SHP77 treated with DMSO at 0.1 percent for 48 hours (cell line): Measurements from ENCODE around the gene CCDC18.
"Not testable (repeated sequence)": the region's sequence is repeated elsewhere in the genome, so short reads cannot be mapped to it uniquely, and the experiment has no call there.

Experiments used
- DNase-seq: peaks from one replicate; lab custom pipeline; 2025; lab: John Stamatoyannopoulos, UW

The CCDC18 gene

DNA sequence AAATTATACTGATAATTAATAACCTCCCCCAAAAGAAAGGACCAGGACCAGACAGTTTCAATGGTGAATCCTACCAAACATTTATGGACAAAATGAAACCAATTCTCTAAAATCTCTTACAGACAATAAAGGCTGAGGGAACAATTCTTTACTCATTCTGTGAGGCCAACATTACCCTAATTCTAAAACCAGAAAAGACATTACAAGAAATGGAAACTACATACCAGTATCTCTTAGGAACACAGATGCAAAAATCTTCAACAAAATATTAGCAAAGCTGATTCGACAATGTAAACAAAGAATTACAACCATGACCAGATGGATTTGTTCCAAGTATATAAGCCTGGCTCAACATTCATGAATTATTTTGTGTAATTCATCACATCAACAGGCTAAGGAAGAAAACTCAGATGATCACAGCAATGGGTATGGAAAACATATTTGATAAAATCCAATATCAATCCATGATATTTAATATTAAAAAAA is 8.9 kb upstream of the CCDC18 start:
- no peak for DNase-seq

DNA sequence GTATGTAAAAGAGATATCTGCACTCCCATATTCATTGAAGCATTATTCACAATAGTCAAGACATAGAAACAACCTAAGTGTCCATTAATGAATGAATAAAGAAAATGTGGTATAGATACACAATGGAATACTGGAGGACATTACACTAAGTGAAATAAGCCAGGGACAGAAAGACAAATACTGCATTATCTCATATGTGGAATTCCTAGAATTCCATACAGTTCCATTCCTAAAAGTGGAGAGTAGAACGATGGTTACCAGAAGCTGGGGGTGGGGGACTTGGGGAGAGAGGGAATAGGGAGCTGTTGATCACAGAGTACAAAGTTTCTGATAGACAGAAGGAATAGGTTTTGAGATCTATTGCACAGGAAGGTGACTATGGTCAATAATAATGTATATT is 7.7 kb upstream of the CCDC18 start:
- DNase-seq: no peak

DNA sequence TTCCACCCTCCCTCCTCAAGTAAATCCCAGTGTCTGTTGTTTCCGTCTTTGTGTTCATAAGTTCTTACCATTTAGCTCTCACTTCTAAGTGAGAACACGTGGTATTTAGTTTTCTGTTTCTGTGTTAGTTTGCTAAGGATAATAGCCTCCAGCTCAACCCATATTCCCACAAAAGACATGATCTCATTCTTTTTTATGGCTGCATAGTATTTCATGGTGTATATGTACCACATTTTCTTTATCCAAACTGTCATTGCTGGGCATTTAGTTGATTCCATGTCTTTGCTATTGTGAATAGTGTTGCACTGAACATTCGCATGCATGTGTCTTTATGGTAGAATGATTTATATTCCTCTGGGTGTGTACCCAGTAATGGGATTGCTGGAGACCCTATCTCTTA is 5.9 kb upstream of the CCDC18 start:
- DNase-seq: not testable (repeated sequence)

DNA sequence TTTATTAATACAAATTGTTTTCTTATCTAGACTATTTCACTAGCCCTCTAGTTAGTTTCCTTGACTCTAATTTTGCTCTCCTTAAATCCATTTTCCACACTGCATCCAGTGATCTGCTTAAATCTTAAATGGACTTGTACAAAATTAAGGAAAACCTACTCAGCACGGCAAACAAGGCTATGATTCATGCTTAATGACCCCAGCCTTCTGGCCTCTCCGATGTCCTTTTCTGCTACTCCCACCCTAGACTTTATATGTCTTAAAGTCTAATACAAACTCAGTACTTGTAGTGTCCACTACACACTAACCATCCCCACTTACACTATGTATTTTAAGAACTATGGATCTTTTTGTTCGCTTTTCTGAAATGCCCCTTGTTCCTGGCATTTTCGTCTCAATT is 2.5 kb upstream of the CCDC18 start:
- DNase-seq: no peak

DNA sequence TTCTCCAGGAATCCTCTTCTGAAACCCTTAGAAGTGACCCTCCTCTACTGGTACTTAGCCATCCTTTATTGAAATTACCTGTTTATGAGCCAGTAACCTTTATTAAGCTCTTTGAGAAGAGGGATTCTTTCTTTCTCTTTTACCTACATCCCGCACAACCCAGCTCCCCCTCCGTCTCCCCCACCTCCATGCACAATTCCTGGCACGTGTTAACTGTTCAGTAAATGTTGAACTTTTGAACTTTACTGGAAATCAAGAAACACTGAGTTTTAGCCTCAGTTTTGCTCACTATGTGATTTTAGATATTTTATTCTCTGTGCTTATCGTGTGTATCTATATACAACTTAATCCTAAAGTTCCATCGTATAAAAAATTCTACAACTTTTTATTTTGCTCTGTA is 2.1 kb upstream of the CCDC18 start:
- no peak for DNase-seq

DNA sequence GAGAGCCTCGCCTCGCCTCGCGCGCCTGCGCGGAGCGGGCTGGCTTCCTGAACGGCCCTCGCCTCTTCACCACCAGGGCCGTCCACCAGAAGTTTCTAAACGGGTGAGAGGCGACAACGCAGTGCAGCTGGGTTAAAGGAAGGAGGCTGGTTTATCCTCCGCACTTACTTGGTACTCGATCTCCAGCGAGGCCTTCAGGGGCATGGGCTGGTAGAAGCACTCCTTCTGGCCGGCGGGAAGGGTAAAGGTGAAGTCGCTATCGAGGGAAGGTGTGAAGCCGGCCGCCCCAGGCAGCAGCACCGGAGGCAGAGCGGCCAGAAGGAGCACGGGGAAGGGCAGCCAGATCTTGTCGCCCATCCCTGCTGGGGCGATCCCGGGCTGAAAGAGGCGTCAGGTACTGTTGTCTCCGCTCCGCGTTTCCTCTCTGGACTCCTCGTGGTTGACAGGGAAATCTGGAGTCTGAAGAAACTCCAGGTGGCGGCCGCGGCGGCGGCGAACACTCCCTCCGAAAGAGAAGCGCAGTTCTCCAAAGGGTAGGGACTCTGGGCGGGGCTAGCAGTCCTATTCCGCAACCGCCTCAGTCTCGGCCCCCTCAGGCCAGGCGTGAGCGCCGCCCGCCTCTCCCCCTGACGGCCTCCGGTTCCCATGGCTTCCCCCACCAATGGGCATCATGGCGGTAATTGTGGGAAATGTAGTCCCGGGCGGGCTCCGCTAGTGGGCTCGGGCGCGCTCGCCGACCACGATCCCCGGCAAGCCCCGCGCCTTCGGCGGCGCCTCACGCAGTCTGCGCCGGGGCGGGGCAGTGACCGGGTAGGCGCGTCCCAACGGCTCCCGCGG is 420 bp upstream of the CCDC18 start, which contains the start of gene TMED5:
TSS of gene TMED5 (minus strand) at position 528 of the 837 bp plus-strand sequence. CDS start at position 357, 171 bp downstream.
- DNase-seq: peak; percentile 93

DNA sequence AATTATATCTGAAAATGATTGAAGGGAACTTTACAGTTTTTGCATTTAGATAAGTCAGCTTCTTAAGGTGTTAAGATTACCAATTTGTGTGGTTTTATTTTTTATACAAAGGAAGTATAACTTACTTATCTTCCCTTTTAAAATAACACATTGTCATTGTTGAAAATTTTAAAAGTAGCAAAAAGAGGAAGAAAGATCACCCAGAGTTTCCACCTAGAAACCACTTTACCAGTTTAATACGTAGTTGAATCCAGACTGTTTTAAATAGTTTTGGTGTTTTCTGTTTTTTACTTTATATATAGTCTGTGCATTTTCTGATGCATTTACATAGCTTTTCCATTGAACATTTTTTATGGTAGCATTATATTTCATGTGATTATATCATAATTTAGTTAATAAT is 6.1 kb downstream of the CCDC18 start:
- no peak for DNase-seq

DNA sequence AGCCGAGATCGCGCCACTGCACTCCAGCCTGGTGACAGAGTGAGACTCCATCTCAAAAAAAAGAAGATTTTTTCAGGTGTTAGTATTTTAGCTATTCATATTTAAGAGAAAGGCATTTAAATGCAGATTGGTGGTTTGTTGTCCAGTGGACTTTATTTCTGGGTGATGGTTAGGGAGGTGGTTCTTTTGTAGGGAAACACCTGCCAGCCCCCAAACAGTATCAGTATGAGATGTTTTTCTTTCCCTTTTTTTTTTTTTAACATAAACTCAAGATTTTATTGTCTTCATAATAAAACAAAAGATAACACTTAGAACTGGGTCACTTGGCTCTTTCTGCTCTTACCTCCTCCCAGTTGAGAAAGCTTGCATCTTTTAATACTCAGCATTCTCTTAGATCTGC is 9.9 kb downstream of the CCDC18 start:
- DNase-seq: no peak

DNA sequence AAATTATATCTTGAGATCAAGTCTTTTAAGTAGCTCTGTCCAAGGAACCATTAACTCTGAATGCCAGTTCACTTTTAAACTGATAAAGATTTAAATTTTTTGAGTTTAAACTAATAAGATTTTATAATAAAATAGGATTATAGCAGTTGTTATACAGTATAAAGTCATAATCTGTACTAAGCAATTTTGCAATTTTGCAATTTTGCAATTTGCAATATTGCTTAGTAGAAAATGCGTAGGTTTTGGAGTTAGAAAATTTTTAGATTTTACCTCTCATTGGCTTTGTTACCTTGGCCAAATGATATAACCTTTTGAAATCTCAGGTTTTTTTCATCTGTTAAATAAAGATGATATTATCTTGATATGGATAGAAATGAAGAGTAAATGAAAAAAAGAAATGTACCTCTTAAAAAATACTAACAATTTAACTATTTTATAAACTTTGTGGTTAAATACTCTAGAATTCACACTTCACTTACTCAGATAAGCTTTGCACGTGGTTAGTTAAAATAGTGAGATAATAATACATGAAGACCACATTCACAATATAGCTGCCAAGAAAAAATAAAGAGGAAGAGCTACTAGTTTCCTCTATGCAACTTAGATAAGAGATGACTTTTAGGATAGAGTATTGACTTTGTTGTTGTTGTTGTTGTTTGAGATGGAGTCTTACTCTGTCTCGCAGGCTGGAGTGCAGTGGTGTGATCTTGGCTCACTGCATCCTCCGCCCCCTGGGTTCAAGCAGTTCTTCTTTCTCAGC is 13.9 kb downstream of the CCDC18 start:
- no peak for DNase-seq

DNA sequence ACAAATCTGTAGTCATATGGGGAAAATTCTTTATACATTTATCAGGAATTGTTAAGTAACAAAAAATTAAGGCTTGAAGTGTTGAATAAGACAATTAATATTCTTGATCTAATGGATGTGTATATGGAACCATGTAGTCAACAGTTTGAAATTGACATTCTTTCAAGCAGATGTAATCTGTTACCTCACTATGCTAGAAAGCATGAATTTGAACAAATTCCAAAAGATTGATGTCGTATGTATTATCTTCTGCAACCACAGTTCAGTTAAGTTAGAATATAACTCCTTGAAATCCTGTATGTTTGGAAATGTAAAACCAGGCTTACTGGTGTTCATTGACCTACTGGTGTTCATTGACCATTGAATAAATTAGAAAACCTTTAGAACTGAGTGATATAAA is 16.1 kb downstream of the CCDC18 start:
- no peak for DNase-seq

DNA sequence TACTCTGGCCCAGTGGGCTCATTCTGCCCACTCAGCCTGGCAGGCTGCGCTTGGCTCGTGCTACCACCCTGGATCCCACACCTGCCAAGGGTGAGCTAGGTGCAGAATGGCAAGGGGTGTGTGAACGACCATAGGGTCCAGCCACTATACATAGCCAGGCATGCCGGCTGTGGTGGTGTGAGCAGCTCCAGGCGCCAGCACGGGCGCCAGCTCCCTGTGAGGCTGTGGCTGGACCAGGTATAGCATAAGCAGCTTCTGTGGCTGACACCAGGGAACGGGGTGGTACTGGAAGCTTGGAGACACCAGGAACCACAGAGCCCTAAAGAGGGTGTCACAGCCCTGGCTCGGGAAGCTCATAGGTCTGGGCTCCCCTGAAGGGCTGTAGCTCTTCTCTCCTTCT is 18.6 kb downstream of the CCDC18 start:
- no peak for DNase-seq

DNA sequence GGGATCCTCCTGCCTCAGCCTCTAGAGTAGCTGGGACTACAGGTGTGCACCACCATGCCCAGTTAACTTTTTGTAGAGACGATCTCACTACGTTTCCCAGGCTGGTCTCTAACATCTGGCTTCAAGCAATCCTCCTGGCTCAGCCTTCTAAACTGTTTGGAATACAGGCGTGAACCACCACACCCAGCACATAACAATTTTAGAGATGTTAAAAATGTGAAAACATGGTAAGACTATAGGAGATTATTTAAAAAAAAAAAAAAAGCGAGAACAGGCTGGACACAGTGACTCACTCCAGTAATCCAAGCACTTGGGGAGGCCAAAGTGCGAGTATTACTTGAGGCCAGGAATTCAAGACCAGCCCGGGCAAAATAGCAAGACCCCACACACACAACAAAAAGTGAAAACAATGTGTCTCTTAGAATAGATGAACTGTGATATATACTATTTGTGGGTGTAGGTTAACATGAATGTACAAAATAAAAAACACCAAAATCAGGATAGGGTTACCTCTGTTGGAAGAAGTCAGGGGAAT is 19.6 kb downstream of the CCDC18 start:
- DNase-seq: no peak

DNA sequence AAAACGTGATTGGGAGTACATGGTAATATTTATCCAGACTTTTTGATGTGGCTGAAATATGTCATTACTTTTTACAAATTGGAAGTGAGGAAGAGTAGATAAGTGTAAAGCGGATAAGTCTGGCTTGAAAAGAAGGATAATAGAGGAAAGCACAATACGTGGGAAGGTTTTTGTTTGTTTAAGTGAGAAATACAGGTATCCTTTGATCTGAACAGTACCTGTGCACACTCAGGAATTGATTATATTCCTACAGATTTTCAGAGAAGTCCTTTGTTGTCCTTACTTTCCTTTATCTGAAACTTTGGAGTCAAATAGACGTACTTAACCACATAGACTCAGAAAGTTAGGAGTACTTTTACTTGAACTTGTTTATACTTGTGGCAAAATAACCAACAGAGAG is 20.2 kb downstream of the CCDC18 start:
- no peak for DNase-seq

DNA sequence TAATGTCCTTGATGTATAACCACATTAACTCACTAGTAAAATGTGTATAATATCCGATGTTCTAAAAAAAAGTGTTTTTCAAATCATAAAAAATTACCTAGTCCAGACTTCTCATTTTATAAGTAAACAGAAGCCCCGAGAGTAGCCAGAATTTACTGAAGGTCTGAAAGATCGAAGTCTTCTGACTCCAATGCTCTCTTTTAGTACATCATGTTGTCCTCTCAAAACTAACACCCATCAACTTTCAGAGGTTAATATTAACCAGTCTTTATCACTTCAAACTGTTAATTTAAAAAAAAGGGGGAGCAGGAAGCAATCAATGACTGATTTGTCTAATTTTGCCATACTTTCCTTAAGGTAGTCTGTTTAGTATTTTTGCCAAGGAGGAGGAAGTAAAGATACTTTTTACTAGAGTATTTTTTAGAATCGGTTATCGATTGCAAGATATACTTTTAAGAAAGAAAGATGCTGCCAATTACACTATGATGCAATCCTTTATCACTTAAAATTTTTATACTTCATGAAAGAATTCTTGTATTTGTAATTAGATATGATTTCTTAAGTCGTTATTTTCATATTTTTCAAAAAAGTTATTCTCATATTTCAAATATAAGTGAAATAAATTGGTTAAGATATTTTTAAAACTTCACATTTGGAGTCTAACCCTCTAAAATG is 25.5 kb downstream of the CCDC18 start:
- no peak for DNase-seq

DNA sequence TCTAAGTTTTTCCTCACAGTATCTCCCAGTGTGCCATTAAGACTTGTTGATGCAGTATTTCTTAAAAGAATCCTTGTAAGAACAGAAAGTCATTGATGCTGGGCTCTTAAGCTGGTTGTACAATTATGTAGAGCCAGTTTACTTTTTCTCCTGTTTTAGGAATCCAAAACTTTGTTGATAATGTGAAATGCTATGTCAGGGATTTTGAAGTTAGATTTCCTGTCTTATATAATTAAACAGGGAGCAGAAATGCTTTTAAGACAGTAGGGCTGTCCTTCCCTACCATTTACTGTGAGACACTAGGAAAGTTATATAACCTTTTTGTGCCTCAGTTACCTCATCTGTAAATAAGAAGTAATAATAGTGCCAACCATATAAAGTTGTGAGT is 26.0 kb downstream of the CCDC18 start:
- no peak for DNase-seq

DNA sequence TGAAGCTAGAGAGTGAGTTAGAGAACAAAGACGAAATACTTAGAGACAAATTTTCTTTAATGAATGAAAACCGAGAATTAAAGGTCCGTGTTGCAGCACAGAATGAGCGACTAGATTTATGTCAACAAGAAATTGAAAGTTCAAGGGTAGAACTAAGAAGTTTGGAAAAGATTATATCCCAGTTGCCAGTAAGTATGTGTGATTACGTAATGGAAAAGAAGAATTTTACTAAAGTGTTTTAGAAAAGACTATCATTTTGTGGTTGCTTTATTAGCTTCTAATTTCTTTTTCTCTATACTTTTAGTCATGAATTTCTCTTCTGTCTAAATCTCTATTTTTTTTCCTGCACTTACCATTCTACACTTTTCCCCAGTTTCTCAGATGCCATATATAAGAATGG is 26.7 kb downstream of the CCDC18 start:
- no peak for DNase-seq

DNA sequence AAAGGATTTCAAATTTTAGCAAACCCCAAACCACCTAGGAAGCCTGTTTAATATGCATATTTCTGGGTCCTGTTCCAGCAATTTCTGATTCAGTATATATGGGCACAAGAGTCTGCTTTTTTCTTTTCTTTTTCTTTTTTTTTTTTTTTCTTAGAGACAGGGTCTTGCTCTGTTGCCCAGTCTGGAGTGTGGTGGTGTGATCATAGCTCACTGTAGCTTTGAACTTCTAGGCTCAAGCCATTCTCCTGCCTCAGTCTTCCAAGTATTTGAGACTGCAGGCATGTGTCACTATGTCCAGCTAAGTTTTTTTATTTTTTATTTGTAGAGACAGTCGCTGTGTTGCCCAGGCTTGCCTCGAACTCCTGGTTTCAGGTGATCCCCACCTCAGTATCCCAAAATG is 34.8 kb downstream of the CCDC18 start:
- DNase-seq: no peak

DNA sequence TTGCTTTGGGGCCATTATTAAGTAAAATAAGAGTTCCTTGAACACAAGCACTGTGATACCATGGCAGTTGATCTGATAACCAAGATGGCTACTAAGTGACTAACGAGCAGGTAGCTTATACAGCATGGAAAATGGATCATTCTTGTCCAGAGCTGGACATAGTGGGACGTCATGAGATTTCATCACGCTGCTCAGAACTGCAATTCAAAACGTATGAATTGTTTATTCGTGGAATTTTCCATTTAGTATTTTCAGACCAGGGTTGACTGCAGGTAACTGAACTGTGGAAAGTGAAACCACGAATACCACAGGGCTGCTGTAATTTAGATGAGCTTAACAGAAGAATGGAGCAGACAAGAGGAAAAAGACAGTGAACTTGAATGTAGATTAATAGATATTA is 38.9 kb downstream of the CCDC18 start:
- DNase-seq: no peak

DNA sequence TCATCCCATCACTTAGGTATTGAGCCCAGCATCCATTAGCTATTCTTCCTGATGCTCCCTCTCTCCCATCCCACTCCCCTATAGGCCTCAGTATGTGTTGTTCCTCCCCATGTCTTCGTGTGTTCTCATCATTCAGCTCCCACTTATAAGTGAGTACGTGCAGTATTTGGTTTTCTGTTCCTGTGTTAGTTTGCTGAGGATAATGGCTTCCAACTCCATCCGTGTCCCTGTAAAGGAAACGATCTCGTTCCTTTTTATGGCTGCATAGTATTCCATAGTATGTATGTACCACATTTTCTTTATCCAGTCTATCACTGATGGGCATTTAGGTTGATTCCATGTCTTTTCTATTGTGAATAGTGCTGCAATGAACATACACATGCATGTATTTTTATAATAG is 40.2 kb downstream of the CCDC18 start:
- not testable (repeated sequence) for DNase-seq

DNA sequence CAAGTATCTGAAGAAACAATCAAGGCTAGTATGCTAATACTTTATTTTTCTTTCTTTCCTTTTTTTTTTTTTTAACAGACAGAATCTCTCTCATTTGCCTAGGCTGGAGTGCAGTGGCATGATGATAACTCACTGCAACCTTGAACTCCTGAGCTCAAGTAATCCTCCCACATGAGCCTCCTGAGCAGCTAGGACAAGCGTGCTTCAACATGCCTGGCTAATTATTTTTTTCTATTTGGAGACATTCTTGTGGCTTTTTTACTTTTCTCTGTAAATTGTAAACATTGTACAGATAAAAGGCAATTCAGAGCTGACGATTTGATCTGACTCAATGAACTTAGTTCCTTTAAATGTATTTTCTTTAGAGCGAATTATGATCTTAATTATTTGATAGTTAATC is 41.4 kb downstream of the CCDC18 start:
- no peak for DNase-seq

DNA sequence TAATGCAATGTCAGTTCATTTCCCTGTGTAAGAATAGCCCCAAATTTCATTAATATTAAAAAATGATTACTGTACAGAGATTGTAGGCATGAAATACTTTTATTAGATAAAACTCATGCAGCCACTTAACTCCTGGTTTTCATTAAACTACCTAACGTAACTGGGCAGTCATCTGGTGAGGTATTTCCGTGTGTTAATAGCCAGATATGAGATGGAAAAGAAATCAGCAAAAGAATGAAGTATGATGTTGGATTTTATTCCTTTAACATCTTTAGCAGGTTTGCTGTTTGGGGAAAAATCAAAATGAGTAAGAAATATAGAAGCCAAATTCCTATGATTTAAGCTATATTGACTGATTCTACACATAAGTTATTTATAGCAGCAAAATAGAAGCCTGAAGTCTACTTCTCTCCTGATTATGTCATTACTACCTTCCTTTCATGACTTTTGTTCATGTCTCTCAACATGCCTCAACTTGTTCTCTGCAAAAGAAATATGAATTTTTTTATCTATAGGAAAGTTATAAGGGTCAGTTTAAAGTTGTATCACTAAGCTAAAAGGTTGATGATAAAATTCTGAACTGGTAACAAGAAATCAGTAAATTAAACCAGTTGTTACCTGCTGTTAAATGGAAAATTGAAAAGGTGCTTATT is 42.6 kb downstream of the CCDC18 start:
- no peak for DNase-seq

DNA sequence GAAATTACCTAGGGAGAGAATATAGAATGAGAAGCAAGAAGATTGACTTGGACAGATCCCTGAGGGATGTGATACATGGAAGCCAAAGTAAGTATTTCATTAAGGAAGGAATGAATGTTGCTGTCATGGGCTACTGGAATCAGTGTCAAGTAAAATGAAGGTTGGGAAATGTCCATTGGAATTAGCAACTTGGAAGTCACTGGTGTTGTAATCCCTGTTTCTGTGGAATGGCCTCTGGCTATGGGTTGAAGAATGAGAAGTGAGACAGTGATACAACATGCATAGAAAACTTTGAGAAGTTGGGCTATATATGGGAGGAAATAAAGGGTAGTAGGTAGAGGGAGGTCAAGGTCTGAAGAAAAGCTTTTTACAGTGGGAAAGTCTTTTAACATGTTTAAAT is 54.7 kb downstream of the CCDC18 start:
- no peak for DNase-seq
